Endothelial cell (in vitro differentiated cells): ENCODE results near the gene GRAMD4. TPM values are rescaled to one million over a fixed set of nuclear protein-coding genes. Genes with fewer than 3 reads are reported as not detected.

Experiments
- DNase-seq: peaks from one replicate; pipeline ENCODE4 v3.0.0; 2021; ENCODE audit warnings: low spot score
- H3K27ac Mint-ChIP-seq: one replicate; pipeline ENCODE4 v1.8.0; 2021; ENCODE audit warnings: mixed read lengths, inconsistent platforms; ENCODE audit not compliant: unreplicated experiment
- H3K27me3 Mint-ChIP-seq: one replicate; pipeline ENCODE4 v1.8.0; 2021; ENCODE audit warnings: mild to moderate bottlenecking, moderate library complexity, mixed read lengths, inconsistent platforms; ENCODE audit not compliant: unreplicated experiment
- H3K36me3 Mint-ChIP-seq: one replicate; pipeline ENCODE4 v1.8.0; 2021; ENCODE audit warnings: mild to moderate bottlenecking, low read depth, mixed read lengths, inconsistent platforms; ENCODE audit not compliant: unreplicated experiment
- H3K4me1 Mint-ChIP-seq: one replicate; pipeline ENCODE4 v1.8.0; 2021; ENCODE audit warnings: mild to moderate bottlenecking, mixed read lengths, inconsistent platforms; ENCODE audit not compliant: unreplicated experiment
- H3K4me3 Mint-ChIP-seq: one replicate; pipeline ENCODE4 v1.8.0; 2021; ENCODE audit warnings: mild to moderate bottlenecking, mixed read lengths, inconsistent platforms; ENCODE audit not compliant: unreplicated experiment
- H3K9me3 Mint-ChIP-seq: one replicate; pipeline ENCODE4 v1.8.0; 2021; ENCODE audit warnings: mixed read lengths, inconsistent platforms; ENCODE audit not compliant: unreplicated experiment
- CTCF ChIP-seq: fragments of 200-600 bp; sonication (generic); IDR thresholded peaks from one replicate; pipeline ENCODE4 v1.5.0; 2021; ENCODE audit warnings: antibody characterized with exemption; ENCODE audit not compliant: unreplicated experiment
- total RNA-seq: library from RNA; stranded (reverse); fragmentation: NEBNext Ultra II Directional; extraction: Animal tissue kit (Norgen Biotek cat#: 25700); gene quantifications from one replicate; pipeline ENCODE4 v1.2.1, GENCODE V29; 2021; ENCODE audit not compliant: unreplicated experiment

Gene GRAMD4
- total RNA-seq, 1 donor from 2014 or later, result 42.7 TPM

- Mint-ChIP-seq H3K9me3 (no peaks in the 10 kb centered on the region), H3K4me3 (no peak overlapping the region), H3K27ac (peak overlapping the region; percentile 57), H3K4me1 (no peaks in the 10 kb centered on the region), H3K36me3 (no peaks in the 10 kb centered on the region), H3K27me3 (peaks cover 4% of the 10 kb centered on the region)
- no peak for TF ChIP-seq CTCF
- no peak for DNase-seq
Observed at GRCh38 chr22:46677323-46678002, 57.3 kb downstream of the GRAMD4 start.

- no peak for DNase-seq
- no peak for TF ChIP-seq CTCF
- Mint-ChIP-seq H3K9me3 (no peaks in the 10 kb centered on the region), H3K4me1 (no peaks in the 10 kb centered on the region), H3K4me3 (no peak overlapping the region), H3K36me3 (no peaks in the 10 kb centered on the region), H3K27ac (no peak overlapping the region), H3K27me3 (peaks cover 6% of the 10 kb centered on the region)
Observed at GRCh38 chr22:46678003-46678657, 57.9 kb downstream of the GRAMD4 start.

- no peaks in the 10 kb centered on the region for H3K9me3 Mint-ChIP-seq
- no peak for DNase-seq
- H3K27me3 Mint-ChIP-seq, result peaks cover 6% of the 10 kb centered on the region
Observed at GRCh38 chr22:46678785-46679700, 58.9 kb downstream of the GRAMD4 start.

GRCh38 chr22:46679706-46680269, 59.6 kb downstream of the GRAMD4 start:
- Mint-ChIP-seq H3K27me3 (peaks cover 6% of the 10 kb centered on the region), H3K36me3 (no peaks in the 10 kb centered on the region), H3K4me3 (no peak overlapping the region), H3K4me1 (no peaks in the 10 kb centered on the region), H3K9me3 (no peaks in the 10 kb centered on the region), H3K27ac (no peak overlapping the region)
- DNase-seq, result no peak
- TF ChIP-seq CTCF, result no peak

More at GRCh38 chr22:46678785-46679700, 58.9 kb downstream of the GRAMD4 start:
- H3K4me1 Mint-ChIP-seq, result no peaks in the 10 kb centered on the region
- no peak overlapping the region for H3K27ac Mint-ChIP-seq
- no peaks in the 10 kb centered on the region for H3K36me3 Mint-ChIP-seq
- no peak for TF ChIP-seq CTCF
- H3K4me3 Mint-ChIP-seq, result no peak overlapping the region
